HL-60 (cell line): Measurements from ENCODE around the gene YAE1.

Experiments
- DNase-seq, 2 experiments: peaks; one replicate each; pipeline ENCODE4 v3.0.0-alpha.2; 2010 to 2020; ENCODE audit warnings: low read depth in 1 of 2, low spot score in 1 of 2
- H3K27ac ChIP-seq: fragments of 250-450 bp; sonication (Bioruptor Pico); replicated peaks from 2 replicates; pipeline ENCODE4 v1.5.1; 2020; ENCODE audit warnings: mild to moderate bottlenecking, moderate library complexity
- H3K27me3 ChIP-seq: fragments of 250-450 bp; sonication (Bioruptor Pico); 2 replicates; pipeline ENCODE4 v1.5.1; 2021; ENCODE audit warnings: mild to moderate bottlenecking, moderate library complexity; ENCODE audit not compliant: insufficient read depth, poor library complexity, severe bottlenecking
- H3K4me3 ChIP-seq: replicated peaks from 2 replicates; pipeline ENCODE4 v1.5.1; 2011; ENCODE audit warnings: mild to moderate bottlenecking, control low read depth, low read length; ENCODE audit not compliant: insufficient read depth
- GABPA ChIP-seq: IDR thresholded peaks from 2 replicates; pipeline ENCODE4 v1.6.1; 2012; ENCODE audit warnings: low read depth
- POLR2AphosphoS5 ChIP-seq: IDR thresholded peaks from 2 replicates; pipeline ENCODE4 v1.6.1; 2012; ENCODE audit warnings: low read depth
- REST ChIP-seq: IDR thresholded peaks from 2 replicates; pipeline ENCODE4 v1.6.1; 2012; ENCODE audit warnings: low read depth; ENCODE audit not compliant: insufficient replicate concordance
- SPI1 ChIP-seq: IDR thresholded peaks from 2 replicates; pipeline ENCODE4 v1.6.1; 2012; ENCODE audit warnings: low read depth, mild to moderate bottlenecking, borderline replicate concordance
- long read RNA-seq: library from polyadenylated mRNA; unstranded; transcript quantifications from one replicate; pipeline ENCODE4 v2.0.0, GENCODE V29; 2020
- TF ChIP-seq, protein P1 (sequence below): IDR thresholded peaks from one replicate; pipeline ENCODE4 v1.5.1; 2011; ENCODE audit warnings: low read length, control low read depth, inconsistent platforms; ENCODE audit not compliant: insufficient read depth

The YAE1 gene
- long read RNA-seq, transcript YAE1-202 (3 exons, 968 nt): minor isoform, 6 of 45 reads
- long read RNA-seq, transcript YAE1-205 (2 exons, 660 nt): major isoform, 10 of 45 reads
- long read RNA-seq, partial matches to known transcripts: 0 of 45 reads
- long read RNA-seq, other reads (novel, unspliced or antisense): 29 of 45 reads

- Histone ChIP-seq H3K27me3 (no peaks in the 10 kb centered on the region), H3K27ac (peak within 1 kb of the TSS; percentile 56), H3K4me3 (peak within 1 kb of the TSS; percentile 89)
- peak; percentile 52 to 80 for DNase-seq
- TF ChIP-seq, protein P1, sequence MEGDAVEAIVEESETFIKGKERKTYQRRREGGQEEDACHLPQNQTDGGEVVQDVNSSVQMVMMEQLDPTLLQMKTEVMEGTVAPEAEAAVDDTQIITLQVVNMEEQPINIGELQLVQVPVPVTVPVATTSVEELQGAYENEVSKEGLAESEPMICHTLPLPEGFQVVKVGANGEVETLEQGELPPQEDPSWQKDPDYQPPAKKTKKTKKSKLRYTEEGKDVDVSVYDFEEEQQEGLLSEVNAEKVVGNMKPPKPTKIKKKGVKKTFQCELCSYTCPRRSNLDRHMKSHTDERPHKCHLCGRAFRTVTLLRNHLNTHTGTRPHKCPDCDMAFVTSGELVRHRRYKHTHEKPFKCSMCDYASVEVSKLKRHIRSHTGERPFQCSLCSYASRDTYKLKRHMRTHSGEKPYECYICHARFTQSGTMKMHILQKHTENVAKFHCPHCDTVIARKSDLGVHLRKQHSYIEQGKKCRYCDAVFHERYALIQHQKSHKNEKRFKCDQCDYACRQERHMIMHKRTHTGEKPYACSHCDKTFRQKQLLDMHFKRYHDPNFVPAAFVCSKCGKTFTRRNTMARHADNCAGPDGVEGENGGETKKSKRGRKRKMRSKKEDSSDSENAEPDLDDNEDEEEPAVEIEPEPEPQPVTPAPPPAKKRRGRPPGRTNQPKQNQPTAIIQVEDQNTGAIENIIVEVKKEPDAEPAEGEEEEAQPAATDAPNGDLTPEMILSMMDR: no peak
- TF ChIP-seq GABPA: peak; percentile 92
- peak; percentile 79 for TF ChIP-seq POLR2AphosphoS5
- TF ChIP-seq SPI1: no peak
- peak; percentile 57 for TF ChIP-seq REST
Observed at GRCh38 chr7:39566023-39566921, at the start of gene YAE1. Gene YAE1, plus strand, starts transcription at chr7:39566404. Its CDS starts 15 bp downstream, at chr7:39566419.

GRCh38 chr7:39516498-39516897 lies 49.7 kb upstream of the YAE1 start:
- no peak for TF ChIP-seq POLR2AphosphoS5
- TF ChIP-seq REST: no peak
- TF ChIP-seq GABPA: no peak
- TF ChIP-seq, protein P1: no peak
- no peak for TF ChIP-seq SPI1
- H3K4me3 ChIP-seq: no peak overlapping the region

DNA sequence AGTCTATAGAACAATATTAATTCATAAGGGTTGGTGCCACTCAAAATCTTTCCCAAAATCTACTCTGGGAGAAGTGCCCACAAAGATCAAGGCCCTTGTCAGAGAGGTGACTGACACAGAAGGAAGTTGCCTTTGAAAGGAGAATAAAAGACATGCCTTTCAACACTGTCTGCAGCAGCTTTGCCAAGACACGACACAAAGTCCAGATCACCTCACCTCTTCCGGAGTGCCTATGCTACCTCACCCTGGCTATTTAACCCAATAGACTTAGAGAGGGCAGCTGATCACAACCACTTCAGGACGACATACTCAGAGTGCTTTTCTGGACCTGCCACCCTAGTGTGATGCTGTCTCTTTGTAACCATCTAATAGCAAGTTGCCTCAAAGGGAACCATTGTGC lies 49.0 kb upstream of the YAE1 start:
- Histone ChIP-seq H3K27me3 (peaks cover 2% of the 10 kb centered on the region), H3K4me3 (no peak overlapping the region), H3K27ac (no peak overlapping the region)
- TF ChIP-seq SPI1: no peak
- no peak for TF ChIP-seq REST
- TF ChIP-seq POLR2AphosphoS5: no peak
- no peak for TF ChIP-seq GABPA
- TF ChIP-seq, protein P1: no peak
- no peak for DNase-seq

More at GRCh38 chr7:39516498-39516897, 49.7 kb upstream of the YAE1 start:
- Histone ChIP-seq H3K27ac (no peak overlapping the region), H3K27me3 (peaks cover 2% of the 10 kb centered on the region)
- no peak for DNase-seq
